ENCODE results near the gene CNPY1. TPM values are rescaled to one million over a fixed set of nuclear protein-coding genes. Genes with fewer than 3 reads are reported as not detected.
A peak's percentile ranks its signal among the peaks of the same experiment; 100 is the strongest.

The CNPY1 gene
- polyA plus RNA-seq, 2 of the 4 experiments (the other 2 are of a cell fraction), result not detected

DNA sequence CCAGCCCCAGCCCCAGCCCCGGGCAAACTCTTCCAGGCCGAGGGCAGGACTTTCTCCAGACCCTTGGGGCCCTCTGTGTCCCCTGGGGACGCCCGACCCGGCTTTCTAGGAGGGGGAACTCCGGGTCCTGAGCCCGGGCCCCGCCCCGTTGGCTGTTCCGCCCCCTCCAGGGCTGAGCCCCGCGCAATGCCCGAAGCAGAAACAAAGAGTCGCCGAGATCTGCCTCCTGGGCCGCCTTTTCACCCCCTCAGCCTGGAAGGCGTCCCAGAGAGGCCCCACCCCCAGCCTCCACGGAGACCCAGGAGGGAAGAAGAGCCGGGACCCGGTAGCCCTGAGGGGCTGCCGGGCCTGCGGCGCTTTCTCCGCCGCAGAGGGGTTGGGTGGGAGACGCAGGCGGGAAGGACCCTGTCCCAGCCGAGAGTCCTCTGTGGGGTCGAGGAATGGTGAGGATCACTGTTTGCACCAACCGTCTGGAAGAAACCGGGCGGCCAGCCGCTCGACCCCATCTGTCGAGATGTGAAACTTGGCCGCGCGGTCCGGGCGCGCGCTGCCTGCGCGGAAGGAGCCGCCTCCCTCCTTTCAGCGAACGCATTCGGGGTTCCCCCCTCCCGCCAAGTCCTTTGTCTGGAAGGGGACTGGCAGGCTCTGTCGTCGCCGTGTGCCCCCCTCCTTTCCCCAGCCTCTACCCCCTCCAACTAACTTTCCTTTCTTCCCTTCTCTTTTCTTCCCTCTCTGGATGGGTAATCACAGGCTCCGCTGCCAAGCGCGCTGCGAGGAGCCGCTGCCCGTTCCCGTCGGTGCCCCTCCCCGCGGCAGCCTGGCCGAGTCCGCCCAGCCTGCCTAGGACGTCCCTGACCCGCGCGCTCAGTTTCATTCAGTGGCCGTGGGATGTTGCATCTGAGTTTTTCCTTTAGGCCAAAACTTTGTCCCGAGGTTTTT lies 78.2 kb downstream of the CNPY1 start:
- Histone ChIP-seq H3K9me3 (no peaks in the 10 kb centered on the region), H3K4me1 (0 out of 3 replicates have a peak, but pooled peaks cover 4% of the 10 kb centered on the region), H3K27ac (0 out of 6 replicates have a peak overlapping the region, but pooled peaks of 1 of the 2 experiments have one; percentile 12), H3K4me2 (peak overlapping the region; percentile 72), H3K4me3 (peak overlapping the region; percentile 34)
- TF ChIP-seq RAD21 (conservative IDR thresholded peaks at IDR 0.05 in 1 of 2, IDR thresholded peaks at IDR 0.05 in 1 of 2) (no peak), JUN (IDR thresholded peaks at IDR 0.05) (no peak), RFX5 (IDR thresholded peaks at IDR 0.05) (no peak), EP300 (IDR thresholded peaks at IDR 0.05) (no peak), SREBF2 (IDR thresholded peaks at IDR 0.05) (no peak), MAFK (IDR thresholded peaks at IDR 0.05; ENCODE audit: partially characterized antibody) (no peak), ZNF302 (CRISPR knock-in tag; IDR thresholded peaks at IDR 0.05) (no peak)
- TF ChIP-seq, protein P1, sequence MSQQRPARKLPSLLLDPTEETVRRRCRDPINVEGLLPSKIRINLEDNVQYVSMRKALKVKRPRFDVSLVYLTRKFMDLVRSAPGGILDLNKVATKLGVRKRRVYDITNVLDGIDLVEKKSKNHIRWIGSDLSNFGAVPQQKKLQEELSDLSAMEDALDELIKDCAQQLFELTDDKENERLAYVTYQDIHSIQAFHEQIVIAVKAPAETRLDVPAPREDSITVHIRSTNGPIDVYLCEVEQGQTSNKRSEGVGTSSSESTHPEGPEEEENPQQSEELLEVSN (IDR thresholded peaks at IDR 0.05; ENCODE audit: borderline replicate concordance, low read depth), result no peak
- ChIA-PET CTCF (no interaction called here), POLR2A (no interaction called here)
- ATAC-seq (peak in 1 of 2 experiments; percentile 47; a peak in 3 of 6 replicates), DNase-seq (ENCODE audit: low read depth in 1 of 2, low spot score in 1 of 2) (no peak), FAIRE-seq (no peak)
- WGBS (ENCODE audit: missing lambda C conversion rate), result 61% methylated on average over 42 of the region's 70 CpGs

DNA sequence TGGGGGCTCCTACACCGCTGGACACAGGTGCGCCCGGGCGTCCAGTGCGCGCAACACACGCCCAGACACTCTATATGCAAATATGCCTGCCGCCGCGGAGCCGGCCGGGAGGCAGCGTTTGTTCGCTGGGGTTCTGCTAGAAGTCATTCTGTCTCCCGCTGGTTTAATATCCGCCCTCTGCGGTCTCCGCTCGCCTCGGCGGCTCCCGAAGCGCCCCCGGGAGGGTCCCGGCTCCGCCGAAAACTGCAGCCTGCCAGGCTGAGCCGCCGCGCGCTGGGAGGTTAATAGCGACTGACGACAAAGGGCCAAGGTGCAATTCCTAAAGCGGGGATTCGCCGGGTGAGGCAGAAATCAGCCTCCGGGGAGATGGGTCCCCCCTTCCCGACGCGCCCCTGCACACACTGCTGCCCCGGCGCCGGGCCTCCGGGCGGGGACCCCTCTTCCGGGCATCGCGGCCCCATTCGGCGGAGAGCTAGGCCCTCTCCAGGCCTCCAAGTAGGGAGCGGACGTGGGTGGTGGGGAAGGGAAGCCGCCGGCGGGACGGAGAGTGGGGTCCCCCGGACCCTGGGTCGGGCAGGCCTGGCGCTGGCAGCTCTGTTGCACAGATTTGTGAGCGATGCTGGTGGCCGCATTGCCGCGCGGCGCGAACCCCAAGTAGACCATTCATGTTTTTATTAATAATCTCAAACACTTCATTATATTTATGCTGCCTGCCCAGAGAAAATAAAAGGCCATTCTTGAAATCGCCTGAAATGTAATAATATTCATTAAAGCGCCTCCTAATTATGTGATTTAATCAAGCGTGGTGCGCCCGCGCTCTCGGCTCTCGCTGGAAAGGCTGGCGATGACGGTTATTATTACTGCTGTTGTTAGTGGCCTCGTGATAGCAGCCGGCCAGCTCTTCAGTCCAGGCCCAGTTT lies 79.3 kb downstream of the CNPY1 start:
- DNase-seq (ENCODE audit: low read depth in 1 of 2, low spot score in 1 of 2), result no peak
- FAIRE-seq, result no peak
- 0 out of 3 replicates have a peak, but pooled peaks cover under 1% of the 10 kb centered on the region for H3K4me1 ChIP-seq
- 76% methylated on average over 77 of the region's 78 CpGs for WGBS (ENCODE audit: missing lambda C conversion rate)
- no peak for ATAC-seq
- no peaks in the 10 kb centered on the region for H3K9me3 ChIP-seq
- TF ChIP-seq RFX5 (IDR thresholded peaks at IDR 0.05) (no peak), RARB (CRISPR knock-in tag; IDR thresholded peaks at IDR 0.05) (no peak), SMC3 (IDR thresholded peaks at IDR 0.05) (no peak), ESRRA (IDR thresholded peaks at IDR 0.05; ENCODE audit: borderline replicate concordance, low read length) (no peak), EHF (CRISPR knock-in tag; IDR thresholded peaks at IDR 0.05) (no peak), NR3C1 (IDR thresholded peaks at IDR 0.05) (no peak), RCOR1 (IDR thresholded peaks at IDR 0.05; ENCODE audit: low read depth, low read length) (no peak), HOXA7 (CRISPR knock-in tag; IDR thresholded peaks at IDR 0.05) (no peak), ZNF302 (CRISPR knock-in tag; IDR thresholded peaks at IDR 0.05) (no peak), JUNB (IDR thresholded peaks at IDR 0.05) (no peak), CHD2 (IDR thresholded peaks at IDR 0.05; ENCODE audit: low read length, partially characterized antibody) (no peak)
- TF ChIP-seq, protein P2, sequence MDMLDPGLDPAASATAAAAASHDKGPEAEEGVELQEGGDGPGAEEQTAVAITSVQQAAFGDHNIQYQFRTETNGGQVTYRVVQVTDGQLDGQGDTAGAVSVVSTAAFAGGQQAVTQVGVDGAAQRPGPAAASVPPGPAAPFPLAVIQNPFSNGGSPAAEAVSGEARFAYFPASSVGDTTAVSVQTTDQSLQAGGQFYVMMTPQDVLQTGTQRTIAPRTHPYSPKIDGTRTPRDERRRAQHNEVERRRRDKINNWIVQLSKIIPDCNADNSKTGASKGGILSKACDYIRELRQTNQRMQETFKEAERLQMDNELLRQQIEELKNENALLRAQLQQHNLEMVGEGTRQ (IDR thresholded peaks at IDR 0.05), result no peak
- TF ChIP-seq, protein P3, sequence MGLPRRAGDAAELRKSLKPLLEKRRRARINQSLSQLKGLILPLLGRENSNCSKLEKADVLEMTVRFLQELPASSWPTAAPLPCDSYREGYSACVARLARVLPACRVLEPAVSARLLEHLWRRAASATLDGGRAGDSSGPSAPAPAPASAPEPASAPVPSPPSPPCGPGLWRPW (IDR thresholded peaks at IDR 0.05), result no peak
- TF ChIP-seq, protein P4, sequence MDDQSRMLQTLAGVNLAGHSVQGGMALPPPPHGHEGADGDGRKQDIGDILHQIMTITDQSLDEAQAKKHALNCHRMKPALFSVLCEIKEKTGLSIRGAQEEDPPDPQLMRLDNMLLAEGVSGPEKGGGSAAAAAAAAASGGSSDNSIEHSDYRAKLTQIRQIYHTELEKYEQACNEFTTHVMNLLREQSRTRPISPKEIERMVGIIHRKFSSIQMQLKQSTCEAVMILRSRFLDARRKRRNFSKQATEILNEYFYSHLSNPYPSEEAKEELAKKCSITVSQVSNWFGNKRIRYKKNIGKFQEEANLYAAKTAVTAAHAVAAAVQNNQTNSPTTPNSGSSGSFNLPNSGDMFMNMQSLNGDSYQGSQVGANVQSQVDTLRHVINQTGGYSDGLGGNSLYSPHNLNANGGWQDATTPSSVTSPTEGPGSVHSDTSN (IDR thresholded peaks at IDR 0.05), result no peak
- TF ChIP-seq, protein P1 (IDR thresholded peaks at IDR 0.05; ENCODE audit: borderline replicate concordance, low read depth), result no peak
- TF ChIP-seq, protein P5, sequence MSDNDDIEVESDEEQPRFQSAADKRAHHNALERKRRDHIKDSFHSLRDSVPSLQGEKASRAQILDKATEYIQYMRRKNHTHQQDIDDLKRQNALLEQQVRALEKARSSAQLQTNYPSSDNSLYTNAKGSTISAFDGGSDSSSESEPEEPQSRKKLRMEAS (IDR thresholded peaks at IDR 0.05), result no peak
- CTCF ChIA-PET, result interaction anchor here (0.7 to 1.5 kb wide), 2 partner anchors 14 to 20 kb away, joined by 3 read pairs; no protein-coding TSS in a partner anchor
- no peak overlapping the region for H3K4me3 ChIP-seq
- POLR2A ChIA-PET, result no interaction called here
- no peak overlapping the region for H3K27ac ChIP-seq
- no peak overlapping the region for H3K4me2 ChIP-seq
